Activated CD4-positive, alpha-beta memory T cell treated with anti-CD3 and anti-CD28 coated beads for 36 hours (primary cell): ENCODE measurements around the gene TRAK1. TPM values are rescaled to one million over a fixed set of nuclear protein-coding genes. Genes with fewer than 3 reads are reported as not detected.

Experiments
- CTCF ChIA-PET: fragments of 350-600 bp; sonication (Branson Sonifier 250); formaldehyde crosslinking; loops from one replicate; lab custom pipeline; 2021; ENCODE audit warnings: antibody characterized with exemption, inconsistent platforms; lab: Charles Lee
- POLR2A ChIA-PET: fragments of 350-600 bp; sonication (Branson Sonifier 250); formaldehyde crosslinking; loops from one replicate; lab custom pipeline; 2021; ENCODE audit warnings: antibody characterized with exemption; lab: Charles Lee
- DNase-seq: peaks from one replicate; pipeline ENCODE4 v3.0.0-alpha.2; 2020
- H3K27ac Mint-ChIP-seq: one replicate; pipeline ENCODE4 v1.8.0; 2021; ENCODE audit warnings: mixed read lengths
- H3K27me3 Mint-ChIP-seq: one replicate; pipeline ENCODE4 v1.8.0; 2021; ENCODE audit warnings: mixed read lengths
- H3K36me3 Mint-ChIP-seq: one replicate; pipeline ENCODE4 v1.8.0; 2021; ENCODE audit warnings: mixed read lengths
- H3K4me1 Mint-ChIP-seq: one replicate; pipeline ENCODE4 v1.8.0; 2021; ENCODE audit warnings: low read depth, mixed read lengths
- H3K4me3 Mint-ChIP-seq: one replicate; pipeline ENCODE4 v1.8.0; 2021; ENCODE audit warnings: mild to moderate bottlenecking, mixed read lengths
- H3K9me3 Mint-ChIP-seq: one replicate; pipeline ENCODE4 v1.8.0; 2021; ENCODE audit warnings: mixed read lengths
- intact Hi-C: fragments of 100-400 bp; cut with micrococcal nuclease; formaldehyde crosslinking; loops from one replicate; pipeline ENCODE4 v1.15.1; 2023
- total RNA-seq, 2 experiments: library from RNA; stranded (reverse); gene quantifications; one replicate each; pipeline ENCODE4 v1.2.3, GENCODE V29; 2021

TRAK1 gene
- total RNA-seq, 2 experiments from 2014 or later: 19.0 to 19.3 TPM

GRCh38 chr3:42180901-42181300 is 89.7 kb downstream of the TRAK1 start:
- ChIA-PET POLR2A (no interaction called here), CTCF (interaction anchor here (7.2 kb wide), 1 partner anchor 10 kb away, joined by 44 read pairs; no protein-coding TSS in a partner anchor)
- no peaks in the 10 kb centered on the region for H3K9me3 Mint-ChIP-seq
- peaks cover 8% of the 10 kb centered on the region for H3K36me3 Mint-ChIP-seq
- H3K27me3 Mint-ChIP-seq: no peaks in the 10 kb centered on the region
- H3K27ac Mint-ChIP-seq: no peak overlapping the region
- intact Hi-C loops: no loop called here
- DNase-seq: no peak
- no peak overlapping the region for H3K4me3 Mint-ChIP-seq
- H3K4me1 Mint-ChIP-seq: peaks cover 9% of the 10 kb centered on the region

GRCh38 chr3:42182555-42182954 is 91.4 kb downstream of the TRAK1 start:
- no peak for DNase-seq
- no peak overlapping the region for H3K4me3 Mint-ChIP-seq
- no peaks in the 10 kb centered on the region for H3K9me3 Mint-ChIP-seq
- peaks cover 6% of the 10 kb centered on the region for H3K36me3 Mint-ChIP-seq
- POLR2A ChIA-PET: no interaction called here
- CTCF ChIA-PET: interaction anchor here (0.9 kb wide), 1 partner anchor 9 kb away, joined by 10 read pairs; no protein-coding TSS in a partner anchor
- peaks cover 9% of the 10 kb centered on the region for H3K4me1 Mint-ChIP-seq
- H3K27me3 Mint-ChIP-seq: no peaks in the 10 kb centered on the region
- intact Hi-C loops: no loop called here
- no peak overlapping the region for H3K27ac Mint-ChIP-seq

GRCh38 chr3:42183991-42184632 is 93.0 kb downstream of the TRAK1 start:
- H3K4me3 Mint-ChIP-seq: no peak overlapping the region
- no peaks in the 10 kb centered on the region for H3K27me3 Mint-ChIP-seq
- DNase-seq: no peak
- H3K4me1 Mint-ChIP-seq: peaks cover 8% of the 10 kb centered on the region
- H3K9me3 Mint-ChIP-seq: no peaks in the 10 kb centered on the region
- peaks cover 2% of the 10 kb centered on the region for H3K36me3 Mint-ChIP-seq
- ChIA-PET CTCF (no interaction called here), POLR2A (no interaction called here)
- no peak overlapping the region for H3K27ac Mint-ChIP-seq
- intact Hi-C loops: no loop called here

GRCh38 chr3:42184651-42185443 is 93.7 kb downstream of the TRAK1 start:
- POLR2A ChIA-PET: no interaction called here
- no peak overlapping the region for H3K4me3 Mint-ChIP-seq
- no peaks in the 10 kb centered on the region for H3K9me3 Mint-ChIP-seq
- intact Hi-C loops: no loop called here
- H3K27ac Mint-ChIP-seq: no peak overlapping the region
- no peak for DNase-seq
- peaks cover under 1% of the 10 kb centered on the region for H3K4me1 Mint-ChIP-seq
- CTCF ChIA-PET: interaction anchor here (0.7 to 0.8 kb wide), 2 partner anchors 62 to 86 kb away, joined by 3 to 4 read pairs; no protein-coding TSS in a partner anchor
- peaks cover 2% of the 10 kb centered on the region for H3K36me3 Mint-ChIP-seq
- H3K27me3 Mint-ChIP-seq: no peaks in the 10 kb centered on the region

GRCh38 chr3:42187936-42188335 is 96.8 kb downstream of the TRAK1 start:
- POLR2A ChIA-PET: no interaction called here
- CTCF ChIA-PET: no interaction called here
- intact Hi-C loops: no loop called here
- Mint-ChIP-seq H3K36me3 (peaks cover 3% of the 10 kb centered on the region), H3K27ac (no peak overlapping the region), H3K4me3 (no peak overlapping the region), H3K9me3 (no peaks in the 10 kb centered on the region), H3K4me1 (peaks cover 4% of the 10 kb centered on the region), H3K27me3 (no peaks in the 10 kb centered on the region)
- DNase-seq: no peak

- H3K4me1 Mint-ChIP-seq: peaks cover 4% of the 10 kb centered on the region
- ChIA-PET POLR2A (no interaction called here), CTCF (interaction anchor here (1.9 kb wide), 1 partner anchor 88 kb away, joined by 8 read pairs; no protein-coding TSS in a partner anchor)
- intact Hi-C loops: no loop called here
- H3K36me3 Mint-ChIP-seq: peaks cover 5% of the 10 kb centered on the region
- no peaks in the 10 kb centered on the region for H3K27me3 Mint-ChIP-seq
- DNase-seq: no peak
- no peak overlapping the region for H3K4me3 Mint-ChIP-seq
- H3K9me3 Mint-ChIP-seq: no peaks in the 10 kb centered on the region
- H3K27ac Mint-ChIP-seq: no peak overlapping the region
Observed at GRCh38 chr3:42188376-42188775, 97.2 kb downstream of the TRAK1 start.

GRCh38 chr3:42189001-42189460 is 97.9 kb downstream of the TRAK1 start:
- no peaks in the 10 kb centered on the region for H3K27me3 Mint-ChIP-seq
- POLR2A ChIA-PET: no interaction called here
- H3K27ac Mint-ChIP-seq: no peak overlapping the region
- DNase-seq: no peak
- peaks cover 4% of the 10 kb centered on the region for H3K4me1 Mint-ChIP-seq
- intact Hi-C loops: no loop called here
- H3K36me3 Mint-ChIP-seq: peaks cover 5% of the 10 kb centered on the region
- CTCF ChIA-PET: interaction anchor here (1.0 to 3.5 kb wide), 4 partner anchors 11 to 89 kb away, joined by 3 to 20 read pairs (median 6); no protein-coding TSS in a partner anchor
- H3K9me3 Mint-ChIP-seq: no peaks in the 10 kb centered on the region
- H3K4me3 Mint-ChIP-seq: no peak overlapping the region

- peaks cover 4% of the 10 kb centered on the region for H3K4me1 Mint-ChIP-seq
- ChIA-PET CTCF (interaction anchor here (0.7 to 4.2 kb wide), 12 partner anchors 10 to 293 kb away, joined by 3 to 44 read pairs (median 7); no protein-coding TSS in a partner anchor), POLR2A (no interaction called here)
- H3K27me3 Mint-ChIP-seq: no peaks in the 10 kb centered on the region
- H3K4me3 Mint-ChIP-seq: no peak overlapping the region
- H3K36me3 Mint-ChIP-seq: peaks cover 3% of the 10 kb centered on the region
- no peak overlapping the region for H3K27ac Mint-ChIP-seq
- no peaks in the 10 kb centered on the region for H3K9me3 Mint-ChIP-seq
- no peak for DNase-seq
- intact Hi-C loops: loop anchor here (2.0 kb wide), 1 partner anchor 295 kb away; no protein-coding TSS in a partner anchor
Observed at GRCh38 chr3:42189736-42190135, 98.6 kb downstream of the TRAK1 start.

- ChIA-PET POLR2A (no interaction called here), CTCF (interaction anchor here (0.5 to 4.2 kb wide), 56 partner anchors 8 to 1912 kb away, joined by 3 to 44 read pairs (median 4); partner anchors contain the start of gene SS18L2)
- no peak overlapping the region for H3K4me3 Mint-ChIP-seq
- H3K4me1 Mint-ChIP-seq: peaks cover 4% of the 10 kb centered on the region
- intact Hi-C loops: loop anchor here (1.0 to 2.0 kb wide), 2 partner anchors 72 to 296 kb away; no protein-coding TSS in a partner anchor
- H3K27ac Mint-ChIP-seq: no peak overlapping the region
- no peaks in the 10 kb centered on the region for H3K27me3 Mint-ChIP-seq
- peak; percentile 74 for DNase-seq
- H3K36me3 Mint-ChIP-seq: peaks cover 15% of the 10 kb centered on the region
- no peaks in the 10 kb centered on the region for H3K9me3 Mint-ChIP-seq
Observed at GRCh38 chr3:42190701-42191442, 99.7 kb downstream of the TRAK1 start.

- H3K4me1 Mint-ChIP-seq: peaks cover 4% of the 10 kb centered on the region
- no peaks in the 10 kb centered on the region for H3K9me3 Mint-ChIP-seq
- POLR2A ChIA-PET: no interaction called here
- no peaks in the 10 kb centered on the region for H3K27me3 Mint-ChIP-seq
- no peak overlapping the region for H3K27ac Mint-ChIP-seq
- H3K36me3 Mint-ChIP-seq: peaks cover 18% of the 10 kb centered on the region
- CTCF ChIA-PET: interaction anchor here (0.5 to 4.2 kb wide), 52 partner anchors 9 to 1911 kb away, joined by 3 to 44 read pairs (median 4); partner anchors contain the start of gene SS18L2
- no peak for DNase-seq
- H3K4me3 Mint-ChIP-seq: no peak overlapping the region
- intact Hi-C loops: loop anchor here (1.0 to 2.0 kb wide), 2 partner anchors 72 to 297 kb away; no protein-coding TSS in a partner anchor
Observed at GRCh38 chr3:42191443-42191747, 100.2 kb downstream of the TRAK1 start.

- no peaks in the 10 kb centered on the region for H3K9me3 Mint-ChIP-seq
- no peak for DNase-seq
- ChIA-PET CTCF (interaction anchor here (1.0 to 4.2 kb wide), 10 partner anchors 12 to 1615 kb away, joined by 3 to 44 read pairs (median 10); no protein-coding TSS in a partner anchor), POLR2A (no interaction called here)
- H3K27ac Mint-ChIP-seq: no peak overlapping the region
- no peak overlapping the region for H3K4me3 Mint-ChIP-seq
- H3K36me3 Mint-ChIP-seq: peaks cover 18% of the 10 kb centered on the region
- intact Hi-C loops: no loop called here
- peaks cover 4% of the 10 kb centered on the region for H3K4me1 Mint-ChIP-seq
- H3K27me3 Mint-ChIP-seq: no peaks in the 10 kb centered on the region
Observed at GRCh38 chr3:42192334-42193200, 101.4 kb downstream of the TRAK1 start.
